SU-DHL-6 (cell line): ENCODE measurements around the gene PPTC7.

Experiments used
- H2AFZ ChIP-seq: fragments of 200-600 bp; sonication (generic); 2 replicates; pipeline ENCODE4 v1.6.1; 2014; ENCODE audit warnings: low read depth, mild to moderate bottlenecking, moderate library complexity, mixed read lengths, antibody characterized with exemption, low read length; ENCODE audit not compliant: severe bottlenecking
- H3F3A ChIP-seq: fragments of 200-600 bp; shearing (Covaris generic); 2 replicates; pipeline ENCODE4 v1.6.0; 2016; ENCODE audit warnings: antibody characterized with exemption, mild to moderate bottlenecking; ENCODE audit not compliant: insufficient read depth
- H3K27ac ChIP-seq: fragments of 200-600 bp; sonication (generic); 2 replicates; pipeline ENCODE4 v1.5.1; 2016; ENCODE audit warnings: low read depth, mild to moderate bottlenecking, low read length, moderate library complexity, mixed read lengths
- H3K27me3 ChIP-seq: fragments of 200-600 bp; sonication (generic), shearing (Covaris generic); 2 replicates; pipeline ENCODE4 v1.6.0; 2014; ENCODE audit warnings: mild to moderate bottlenecking, low read length
- H3K36me3 ChIP-seq: fragments of 200-600 bp; sonication (generic); 2 replicates; pipeline ENCODE4 v1.6.1; 2014; ENCODE audit warnings: mild to moderate bottlenecking, low read length, mixed read lengths
- H3K4me2 ChIP-seq: fragments of 300-600, 200-600 bp; shearing (Covaris generic), sonication (generic); 2 replicates; pipeline ENCODE4 v1.6.0; 2014; ENCODE audit warnings: low read length, low read depth, mild to moderate bottlenecking; ENCODE audit not compliant: poor library complexity, severe bottlenecking
- H3K4me3 ChIP-seq: fragments of 200-600 bp; sonication (generic); 2 replicates; pipeline ENCODE4 v1.5.1; 2014; ENCODE audit warnings: antibody characterized with exemption, low read length, mild to moderate bottlenecking, mixed read lengths; ENCODE audit not compliant: insufficient read depth, poor library complexity, severe bottlenecking
- H3K79me2 ChIP-seq: fragments of 200-600 bp; sonication (generic); 2 replicates; pipeline ENCODE4 v1.6.1; 2014; ENCODE audit warnings: mild to moderate bottlenecking, low read length, moderate library complexity; ENCODE audit not compliant: insufficient read depth
- H3K9ac ChIP-seq: fragments of 200-600 bp; sonication (generic); 2 replicates; pipeline ENCODE4 v1.7.0; 2014; ENCODE audit warnings: mild to moderate bottlenecking, low read length
- H3K9me2 ChIP-seq: fragments of 200-600 bp; sonication (generic); replicated peaks from 2 replicates; pipeline ENCODE4 v1.6.1; 2014; ENCODE audit warnings: low read length; ENCODE audit not compliant: insufficient read depth
- H3K9me3 ChIP-seq: fragments of 200-600 bp; sonication (generic); 2 replicates; pipeline ENCODE4 v1.6.1; 2014; ENCODE audit warnings: low read length, mixed read lengths; ENCODE audit not compliant: insufficient read depth
- H4K20me1 ChIP-seq: fragments of 200-600 bp; sonication (generic); 2 replicates; pipeline ENCODE4 v1.6.1; 2014; ENCODE audit warnings: low read depth, mild to moderate bottlenecking, antibody characterized with exemption, low read length, moderate library complexity, mixed read lengths
- CTCF ChIP-seq: fragments of 200-600 bp; sonication (generic); IDR thresholded peaks from one replicate; pipeline ENCODE4 v1.5.1; 2017; ENCODE audit warnings: antibody characterized with exemption, mild to moderate bottlenecking, low read length, moderate library complexity; ENCODE audit not compliant: insufficient read depth, poor library complexity, severe bottlenecking
- EZH2phosphoT487 ChIP-seq: fragments of 200-600 bp; sonication (generic), shearing (Covaris generic); conservative IDR thresholded peaks from 2 replicates; pipeline ENCODE4 v1.6.1; 2018; ENCODE audit warnings: mild to moderate bottlenecking, antibody characterized with exemption, low read length, moderate library complexity, mixed read lengths

The PPTC7 gene

GRCh38 chr12:110503432-110503831, 79.7 kb downstream of the PPTC7 start:
- H4K20me1 ChIP-seq: no peaks in the 10 kb centered on the region

GRCh38 chr12:110501752-110502738, 81.1 kb downstream of the PPTC7 start, which contains the start of the genes RAD9B and VPS29:
Gene RAD9B, plus strand, starts transcription at chr12:110502331. Its CDS starts 7 bp downstream, at chr12:110502338.
Gene VPS29, minus strand, starts transcription at chr12:110502111. Its CDS starts 60 bp downstream, at chr12:110502051.
- TF ChIP-seq EZH2phosphoT487 (no peak), CTCF (no peak)
- H2AFZ ChIP-seq: peak within 1 kb of the TSS; percentile 75
- H3K27me3 ChIP-seq: no peaks in the 10 kb centered on the region
- peak within 1 kb of the TSS; percentile 89 for H3K4me3 ChIP-seq
- H3K9me2 ChIP-seq: no peaks in the 10 kb centered on the region
- peaks cover 11% of the 10 kb centered on the region for H3K36me3 ChIP-seq
- H3K27ac ChIP-seq: peak within 1 kb of the TSS; percentile 73
- H4K20me1 ChIP-seq: no peaks in the 10 kb centered on the region
- no peaks in the 10 kb centered on the region for H3K9me3 ChIP-seq
- peaks cover 41% of the 10 kb centered on the region for H3K79me2 ChIP-seq
- H3K9ac ChIP-seq: peak within 1 kb of the TSS; percentile 89
- H3F3A ChIP-seq: peaks cover 37% of the 10 kb centered on the region
- H3K4me2 ChIP-seq: peak within 1 kb of the TSS; percentile 81

More at GRCh38 chr12:110503432-110503831, 79.7 kb downstream of the PPTC7 start:
- H2AFZ ChIP-seq: no peak overlapping the region
- peaks cover 8% of the 10 kb centered on the region for H3K36me3 ChIP-seq
- peaks cover 33% of the 10 kb centered on the region for H3F3A ChIP-seq
- TF ChIP-seq EZH2phosphoT487: no peak
- no peak overlapping the region for H3K27ac ChIP-seq
- peaks cover 31% of the 10 kb centered on the region for H3K79me2 ChIP-seq
- no peak overlapping the region for H3K9ac ChIP-seq
- H3K27me3 ChIP-seq: no peaks in the 10 kb centered on the region
- H3K4me3 ChIP-seq: no peak overlapping the region
- no peak overlapping the region for H3K4me2 ChIP-seq
- H3K9me2 ChIP-seq: no peaks in the 10 kb centered on the region
- H3K9me3 ChIP-seq: no peaks in the 10 kb centered on the region

- Histone ChIP-seq H3K27me3 (no peaks in the 10 kb centered on the region), H4K20me1 (no peaks in the 10 kb centered on the region), H3F3A (peaks cover 43% of the 10 kb centered on the region), H3K9me2 (no peaks in the 10 kb centered on the region), H2AFZ (peak overlapping the region; percentile 31), H3K27ac (peak overlapping the region; percentile 73), H3K9ac (peak overlapping the region; percentile 89), H3K4me2 (peak overlapping the region; percentile 81), H3K79me2 (peaks cover 41% of the 10 kb centered on the region), H3K4me3 (peak overlapping the region; percentile 89), H3K36me3 (peaks cover 17% of the 10 kb centered on the region), H3K9me3 (no peaks in the 10 kb centered on the region)
- TF ChIP-seq EZH2phosphoT487 (no peak), CTCF (no peak)
Measured at GRCh38 chr12:110501399-110501751, 81.7 kb downstream of the PPTC7 start.
